ENCODE measurements around the gene CD300H.

DNA sequence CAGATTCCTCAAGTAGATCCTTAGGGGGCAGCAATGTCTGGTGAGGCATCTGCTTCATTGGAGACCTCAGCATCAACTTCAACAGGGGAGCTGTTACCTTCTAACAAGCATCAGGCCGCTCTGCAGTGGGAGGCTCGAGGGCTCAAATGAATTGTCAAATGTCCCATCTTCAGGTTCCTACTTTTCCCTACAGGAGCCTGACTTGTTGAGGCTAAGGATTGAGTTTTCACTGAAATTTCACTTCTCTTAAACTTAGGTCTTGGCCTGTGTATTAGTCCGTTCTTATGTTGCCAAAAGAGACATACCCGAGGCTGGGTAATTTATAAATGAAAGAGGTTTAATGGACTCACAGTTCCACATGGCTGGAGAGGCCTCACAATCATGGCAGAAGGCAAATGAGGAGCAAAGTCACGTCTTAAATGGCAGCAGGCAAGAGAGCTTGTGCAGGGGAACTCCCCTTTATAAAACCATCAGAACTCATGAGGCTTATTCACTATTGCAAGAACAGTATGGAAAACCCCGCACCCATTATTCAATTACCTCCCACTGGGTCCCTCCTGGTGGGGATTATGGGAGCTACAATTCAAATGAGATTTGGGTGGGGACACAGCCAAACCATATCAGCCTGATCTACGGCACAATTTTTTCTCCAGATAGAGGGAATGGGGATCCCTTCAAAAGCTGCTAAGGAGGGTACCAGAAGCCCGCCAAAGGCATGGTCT is 29.9 kb upstream of the CD300H start:
- TF ChIP-seq, protein P1, sequence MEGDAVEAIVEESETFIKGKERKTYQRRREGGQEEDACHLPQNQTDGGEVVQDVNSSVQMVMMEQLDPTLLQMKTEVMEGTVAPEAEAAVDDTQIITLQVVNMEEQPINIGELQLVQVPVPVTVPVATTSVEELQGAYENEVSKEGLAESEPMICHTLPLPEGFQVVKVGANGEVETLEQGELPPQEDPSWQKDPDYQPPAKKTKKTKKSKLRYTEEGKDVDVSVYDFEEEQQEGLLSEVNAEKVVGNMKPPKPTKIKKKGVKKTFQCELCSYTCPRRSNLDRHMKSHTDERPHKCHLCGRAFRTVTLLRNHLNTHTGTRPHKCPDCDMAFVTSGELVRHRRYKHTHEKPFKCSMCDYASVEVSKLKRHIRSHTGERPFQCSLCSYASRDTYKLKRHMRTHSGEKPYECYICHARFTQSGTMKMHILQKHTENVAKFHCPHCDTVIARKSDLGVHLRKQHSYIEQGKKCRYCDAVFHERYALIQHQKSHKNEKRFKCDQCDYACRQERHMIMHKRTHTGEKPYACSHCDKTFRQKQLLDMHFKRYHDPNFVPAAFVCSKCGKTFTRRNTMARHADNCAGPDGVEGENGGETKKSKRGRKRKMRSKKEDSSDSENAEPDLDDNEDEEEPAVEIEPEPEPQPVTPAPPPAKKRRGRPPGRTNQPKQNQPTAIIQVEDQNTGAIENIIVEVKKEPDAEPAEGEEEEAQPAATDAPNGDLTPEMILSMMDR (IDR thresholded peaks at IDR 0.05; ENCODE audit: low read depth, low read length), result no peak
- TF ChIP-seq, protein P2, sequence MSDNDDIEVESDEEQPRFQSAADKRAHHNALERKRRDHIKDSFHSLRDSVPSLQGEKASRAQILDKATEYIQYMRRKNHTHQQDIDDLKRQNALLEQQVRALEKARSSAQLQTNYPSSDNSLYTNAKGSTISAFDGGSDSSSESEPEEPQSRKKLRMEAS (IDR thresholded peaks at IDR 0.05; ENCODE audit: low read depth, low read length), result no peak

Data from NB4 (cell line).